Fibroblast of skin of right biceps (primary cell): ENCODE results near the gene CACNG5.

Experiments
- DNase-seq: peaks from one replicate; pipeline ENCODE4 v3.0.0-alpha.2; 2013

CACNG5 gene

GRCh38 chr17:66834919-66835454 lies at the start of gene CACNG5:
Gene CACNG5, plus strand, starts transcription at chr17:66835117. Its CDS starts 42,216 bp downstream, at chr17:66877333.
- DNase-seq, result no peak

DNA sequence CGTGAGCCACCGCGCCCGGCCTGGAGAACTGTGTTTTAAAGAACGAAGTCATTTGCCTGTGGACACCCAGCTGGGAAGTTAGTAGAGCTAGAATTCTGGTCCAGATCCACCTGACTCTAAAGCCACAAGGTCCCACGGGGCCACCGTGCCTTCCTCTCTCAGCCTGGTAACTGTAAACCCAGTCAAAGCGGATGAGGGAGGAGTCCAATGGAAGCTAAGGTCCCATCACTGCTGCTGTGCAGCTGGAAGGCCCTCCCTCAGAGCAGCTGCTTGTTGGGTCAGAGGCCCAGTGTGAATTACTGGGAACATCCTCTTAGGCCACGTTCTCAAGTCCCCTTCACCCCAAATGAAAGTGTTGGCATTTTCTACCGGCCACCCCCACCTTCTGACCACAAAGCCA lies 48.8 kb upstream of the CACNG5 start:
- no peak for DNase-seq

GRCh38 chr17:66787914-66788313 lies 47.0 kb upstream of the CACNG5 start:
- DNase-seq, result no peak

- DNase-seq, result no peak
These were observed 45.8 kb upstream of the CACNG5 start for GRCh38 chr17:66789093-66789492.

GRCh38 chr17:66789961-66790437 lies 44.9 kb upstream of the CACNG5 start:
- no peak for DNase-seq

GRCh38 chr17:66790501-66791061 lies 44.3 kb upstream of the CACNG5 start:
- DNase-seq, result no peak

DNA sequence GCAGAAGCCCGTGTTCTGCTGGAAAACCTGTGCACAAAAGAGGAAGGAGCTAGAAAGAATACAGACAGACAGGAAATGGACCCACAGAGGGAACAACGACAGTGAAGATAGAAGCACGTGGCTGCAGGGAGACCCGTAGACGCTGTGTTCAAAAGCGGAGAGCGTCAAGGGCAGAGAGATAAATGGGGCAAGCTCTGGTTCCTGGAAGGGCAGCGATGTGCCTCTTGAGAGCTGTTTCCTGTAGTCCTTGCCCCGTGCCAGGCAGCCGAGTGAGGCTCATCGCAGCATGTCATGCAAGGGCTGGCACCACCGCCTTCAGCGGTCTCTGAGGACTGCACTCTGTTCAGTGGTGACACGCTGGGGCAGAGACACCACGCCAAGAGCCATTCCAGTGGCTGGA lies 43.6 kb upstream of the CACNG5 start:
- DNase-seq, result no peak

GRCh38 chr17:66793814-66794213 lies 41.1 kb upstream of the CACNG5 start:
- DNase-seq, result no peak

- DNase-seq, result no peak
These were observed 39.4 kb upstream of the CACNG5 start for GRCh38 chr17:66795486-66795885.

DNA sequence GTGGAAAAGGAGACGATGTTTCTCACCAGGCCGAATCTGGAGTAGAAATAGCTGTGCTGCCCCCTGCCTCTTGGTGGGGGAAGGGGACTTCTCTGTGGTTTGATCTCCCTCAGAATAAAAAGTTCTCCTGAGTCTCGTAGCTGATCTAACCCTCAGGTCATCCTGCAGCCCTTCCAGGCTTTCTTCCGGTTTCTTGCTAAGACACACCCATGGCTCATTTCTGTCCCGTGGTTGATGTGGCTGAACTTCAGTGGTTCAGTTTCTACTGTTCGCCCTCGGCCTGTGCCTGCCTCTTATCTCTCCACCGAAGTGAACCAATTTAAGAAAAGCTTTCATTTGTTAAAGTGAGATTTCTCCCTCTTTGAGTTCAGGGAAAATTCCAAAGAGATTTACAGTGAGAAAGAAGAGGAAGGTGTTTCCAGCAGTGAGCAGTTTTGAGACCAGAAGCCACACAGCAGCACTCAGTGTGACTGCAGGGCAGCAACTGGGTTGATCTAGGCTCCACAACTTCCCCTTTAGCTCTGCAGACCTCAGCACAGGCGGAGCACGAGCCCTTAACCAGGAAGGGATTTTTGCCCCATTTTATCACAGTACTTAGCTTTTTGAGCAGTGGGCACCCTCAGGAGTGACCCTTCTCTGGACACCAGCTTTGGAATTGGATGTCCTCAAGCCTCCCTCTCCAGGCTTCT lies 34.9 kb upstream of the CACNG5 start:
- no peak for DNase-seq

DNA sequence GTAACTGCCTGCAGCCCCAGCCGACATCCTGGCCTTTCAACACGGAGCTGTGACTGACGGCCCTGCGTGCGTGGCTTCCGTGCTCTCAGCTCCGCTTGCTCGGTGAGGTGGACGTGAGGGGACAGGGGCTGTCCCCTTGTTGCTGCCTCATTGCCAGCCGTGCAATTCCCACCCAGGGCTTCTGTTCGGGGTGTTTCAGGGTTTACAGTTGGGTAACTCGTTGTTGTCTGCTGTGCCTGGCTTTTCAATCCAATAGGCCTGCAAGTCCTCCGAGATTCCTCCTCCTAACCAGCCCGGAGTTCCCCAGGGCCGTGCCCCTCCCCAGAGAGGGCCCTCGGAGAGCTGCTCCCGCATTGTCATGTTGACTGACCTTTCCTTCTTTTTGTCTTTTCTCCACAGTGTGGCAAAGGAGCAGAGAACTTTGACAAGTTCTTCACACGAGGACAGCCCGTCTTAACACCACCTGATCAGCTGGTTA lies 31.4 kb upstream of the CACNG5 start:
- DNase-seq, result no peak

DNA sequence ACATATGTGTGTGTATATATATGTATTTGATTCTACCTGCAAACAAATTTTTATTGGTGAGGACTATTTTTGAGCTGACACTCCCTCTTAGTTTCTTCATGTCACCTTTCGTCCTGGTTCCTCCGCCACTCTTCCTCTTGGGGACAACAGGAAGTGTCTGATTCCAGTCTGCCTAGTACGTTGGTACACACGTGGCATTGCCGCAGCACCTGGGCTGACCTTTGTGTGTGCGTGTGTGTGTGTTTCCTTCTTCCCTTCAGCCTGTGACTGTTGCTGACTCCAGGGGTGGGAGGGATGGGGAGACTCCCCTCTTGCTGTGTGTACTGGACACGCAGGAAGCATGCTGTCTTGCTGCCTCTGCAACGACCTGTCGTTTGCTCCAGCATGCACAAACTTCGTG lies 29.4 kb upstream of the CACNG5 start:
- DNase-seq, result no peak

GRCh38 chr17:66807182-66807581 lies 27.7 kb upstream of the CACNG5 start:
- no peak for DNase-seq

- no peak for DNase-seq
These were observed 25.5 kb upstream of the CACNG5 start for GRCh38 chr17:66809408-66809807.

- no peak for DNase-seq
These were observed 23.8 kb upstream of the CACNG5 start for GRCh38 chr17:66810951-66811682.

- no peak for DNase-seq
These were observed 23.2 kb upstream of the CACNG5 start for GRCh38 chr17:66811683-66812054.

DNA sequence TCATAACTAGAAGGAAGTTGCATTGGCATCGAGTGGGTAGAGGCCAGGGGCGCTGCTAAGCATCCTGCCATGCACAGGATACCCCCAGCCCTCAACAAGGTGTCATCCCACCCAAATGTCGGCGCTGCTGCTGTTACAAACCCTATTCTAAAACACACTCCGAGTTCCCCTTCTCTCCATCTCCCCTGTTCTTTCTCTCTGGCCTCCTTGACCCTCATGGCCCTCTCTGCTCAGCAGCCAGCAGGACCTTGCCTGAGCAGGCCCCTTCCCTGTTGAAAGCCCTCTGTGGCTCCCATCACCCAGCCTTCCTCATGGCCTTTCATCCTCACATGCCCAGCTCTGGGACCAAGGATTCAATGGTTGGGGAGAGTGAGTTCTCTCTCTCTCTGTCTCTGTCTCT lies 22.3 kb upstream of the CACNG5 start:
- no peak for DNase-seq

DNA sequence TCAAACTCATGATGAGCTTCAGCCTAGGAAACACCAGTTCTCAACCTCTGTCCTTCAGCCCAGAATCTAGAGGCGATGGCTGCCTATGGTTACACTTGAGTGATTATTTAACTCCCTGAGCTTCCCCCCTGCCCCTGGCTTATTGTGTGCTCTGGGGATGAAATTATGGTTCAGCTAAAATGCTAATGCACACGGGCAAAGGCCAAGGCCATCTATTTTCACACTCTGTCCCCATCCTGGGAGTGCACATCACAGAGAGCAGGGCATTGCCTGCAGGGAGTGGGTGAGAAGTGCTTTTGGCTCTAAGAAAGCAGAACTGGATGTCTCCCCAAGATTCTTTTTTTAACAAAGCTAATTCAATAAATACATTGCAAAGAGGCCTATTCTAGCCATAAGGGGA lies 21.6 kb upstream of the CACNG5 start:
- no peak for DNase-seq

- no peak for DNase-seq
These were observed 20.9 kb upstream of the CACNG5 start for GRCh38 chr17:66814026-66814425.

GRCh38 chr17:66814570-66814969 lies 20.3 kb upstream of the CACNG5 start:
- DNase-seq, result no peak

DNA sequence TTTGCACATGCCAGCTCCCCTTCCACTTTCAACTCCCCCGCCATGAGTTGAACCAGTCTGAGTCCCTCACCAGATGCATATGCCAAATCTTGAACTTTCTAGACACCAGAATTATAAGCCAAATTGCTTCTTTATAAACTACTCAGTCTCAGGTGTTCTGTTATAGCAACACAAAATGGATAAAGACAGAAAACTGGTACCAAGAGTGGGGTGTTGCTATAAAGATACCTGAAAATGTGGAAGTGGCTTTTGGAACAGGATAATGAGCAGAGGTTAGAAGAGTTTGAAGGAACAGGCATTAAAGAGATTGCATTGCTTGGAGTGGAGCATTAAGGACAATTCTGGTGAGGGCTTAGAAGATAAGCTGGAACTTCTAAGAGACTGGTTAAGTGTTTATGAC lies 17.2 kb upstream of the CACNG5 start:
- DNase-seq, result no peak

DNA sequence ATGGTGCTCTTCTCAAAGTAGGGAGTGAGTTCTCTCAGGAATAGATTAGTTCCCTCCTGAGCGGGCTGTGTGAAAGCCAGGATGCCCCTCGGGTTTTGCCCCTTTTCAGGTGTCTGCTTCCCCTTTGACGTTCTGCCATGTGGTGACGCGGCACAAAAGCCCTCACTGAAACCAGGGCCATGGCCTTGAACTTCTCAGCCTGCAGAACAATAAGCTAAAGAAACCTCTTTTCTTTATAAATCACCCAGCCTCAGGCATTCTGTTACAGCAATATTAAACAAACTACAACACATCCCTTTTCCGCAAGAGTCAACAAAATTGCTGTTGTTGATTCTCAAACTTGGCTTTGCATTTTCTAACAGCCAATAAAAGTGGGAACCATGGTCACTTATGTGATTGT lies 15.5 kb upstream of the CACNG5 start:
- DNase-seq, result no peak

GRCh38 chr17:66822009-66822408 lies 12.9 kb upstream of the CACNG5 start:
- no peak for DNase-seq

- DNase-seq, result no peak
These were observed 8.1 kb upstream of the CACNG5 start for GRCh38 chr17:66826856-66827255.
